ENCODE data around the gene TNS3. TPM values are rescaled to one million over a fixed set of nuclear protein-coding genes. Genes with fewer than 3 reads are reported as not detected.

TNS3 gene
- total RNA-seq, 1 experiment from 2014 or later = 9.5 TPM

GRCh38 chr7:47361236-47361635 lies 220.7 kb downstream of the TNS3 start:
- Histone ChIP-seq H2BK15ac (ENCODE audit: low read depth, low read length) (no peak overlapping the region; the same call in 1 of the 2 replicates), H4K91ac (ENCODE audit: insufficient read length, low read depth, low read length) (no peak overlapping the region), H3K56ac (ENCODE audit: insufficient read length, low read depth, low read length) (no peak overlapping the region), H2BK5ac (ENCODE audit: insufficient read length, low read length) (no peak overlapping the region), H4K5ac (ENCODE audit: insufficient read length, low read depth, low read length) (no peak overlapping the region), H2AK5ac (ENCODE audit: insufficient read length, low read length) (no peak overlapping the region), H3K79me2 (ENCODE audit: insufficient read depth, low read length) (no peaks in the 10 kb centered on the region), H2BK120ac (ENCODE audit: low read depth, low read length, poor library complexity, severe bottlenecking) (no peak overlapping the region), H3K23ac (ENCODE audit: insufficient read length, low read depth, low read length) (no peak overlapping the region), H3K18ac (ENCODE audit: insufficient read length, low read depth, low read length) (no peak overlapping the region), H4K20me1 (ENCODE audit: control insufficient read depth, insufficient read depth, insufficient read length) (no peaks in the 10 kb centered on the region), H2AFZ (ENCODE audit: low read length) (no peak overlapping the region), H3K27me3 (ENCODE audit: insufficient read depth, low read length) (no peaks in the 10 kb centered on the region), H3K4me1 (ENCODE audit: insufficient read depth, low read length) (no peaks in the 10 kb centered on the region), H3K9me3 (ENCODE audit: control insufficient read depth, low read depth, low read length) (no peaks in the 10 kb centered on the region), H3K14ac (ENCODE audit: insufficient read depth, low read length) (no peak overlapping the region; the same call in 1 of the 2 replicates), H2BK20ac (ENCODE audit: low read depth, low read length, poor library complexity, severe bottlenecking) (no peak overlapping the region), H3K4ac (ENCODE audit: low read depth, low read length) (no peak overlapping the region), H3T11ph (ENCODE audit: low read length) (no peak overlapping the region), H3K9ac (ENCODE audit: extremely low read depth, insufficient read length, low read length) (no peak overlapping the region), H4K8ac (replicated peaks; ENCODE audit: insufficient read length, low read depth, low read length) (no peak overlapping the region), H3K79me1 (ENCODE audit: insufficient read depth, low read depth, low read length, poor library complexity, severe bottlenecking) (no peaks in the 10 kb centered on the region), H3K23me2 (ENCODE audit: insufficient read length, low read depth, low read length, poor library complexity, severe bottlenecking) (no peaks in the 10 kb centered on the region), H2BK12ac (ENCODE audit: insufficient read length, low read depth, low read length) (no peak overlapping the region), H3K4me2 (ENCODE audit: insufficient read depth, insufficient read length, low read length) (no peak overlapping the region), H3K27ac (ENCODE audit: insufficient read length, low read depth, low read length) (no peak overlapping the region)
- TF ChIP-seq CTCF (conservative IDR thresholded peaks at IDR 0.05) = no peak
- Mint-ChIP-seq H3K4me1 (peaks cover 3% of the 10 kb centered on the region in 2 experiments), H3K27me3 (ENCODE audit: low read depth) (no peaks in the 10 kb centered on the region), H3K4me3 (no peak overlapping the region), H3K27ac (no peak overlapping the region), H3K36me3 (ENCODE audit: insufficient read depth in 1 of 3, low read depth in 3 of 3) (peaks cover 0 to 4% (median 0%) of the 10 kb centered on the region in 3 experiments; a peak in 2 of 7 replicates), H3K9me3 (no peaks in the 10 kb centered on the region)
- no peak for DNase-seq
- WGBS (ENCODE audit: extremely low coverage, insufficient read length, low lambda C conversion rate) = no CpG with 5 or more reads among the region's 5 CpGs
